ENCODE data around the gene SPCS3.

The SPCS3 gene

GRCh38 chr4:176354884-176355283, 35.1 kb downstream of the SPCS3 start:
- DNase-seq, result no peak

- DNase-seq, result no peak
These were observed 37.8 kb downstream of the SPCS3 start for GRCh38 chr4:176357359-176358082.

GRCh38 chr4:176358083-176358469, 38.3 kb downstream of the SPCS3 start:
- DNase-seq, result no peak

GRCh38 chr4:176359590-176359989, 39.8 kb downstream of the SPCS3 start:
- DNase-seq, result no peak

GRCh38 chr4:176360446-176360845, 40.7 kb downstream of the SPCS3 start:
- no peak for DNase-seq

GRCh38 chr4:176363072-176363471, 43.3 kb downstream of the SPCS3 start:
- DNase-seq, result no peak

- no peak for DNase-seq
These were observed 48.2 kb downstream of the SPCS3 start for GRCh38 chr4:176367771-176368465.

- no peak for DNase-seq
These were observed 56.4 kb downstream of the SPCS3 start for GRCh38 chr4:176376032-176376614.

- DNase-seq, result no peak
These were observed 58.0 kb downstream of the SPCS3 start for GRCh38 chr4:176377780-176378179.

GRCh38 chr4:176380352-176381157, 60.8 kb downstream of the SPCS3 start:
- no peak for DNase-seq
